ENCODE measurements around the gene ZNF648.

DNA sequence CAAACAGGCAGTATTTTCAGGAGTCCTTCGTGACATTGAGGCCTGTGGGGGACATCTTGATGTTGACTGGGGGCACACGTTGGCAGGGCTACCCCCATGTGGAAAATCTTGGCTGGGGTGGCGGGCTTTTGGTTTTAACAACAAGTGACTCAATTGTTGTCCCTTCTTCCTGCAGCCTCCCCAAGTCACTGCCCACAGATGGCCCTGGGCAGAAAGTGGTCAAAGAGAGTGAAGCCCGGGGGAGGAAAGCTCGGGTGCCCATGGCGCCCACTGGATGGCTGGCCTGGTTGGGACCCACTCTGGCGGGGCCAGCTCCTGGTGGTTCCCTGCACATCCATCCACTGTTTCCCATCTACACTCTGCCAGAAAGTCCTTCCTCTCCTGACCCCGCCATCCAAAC, 24.6 kb upstream of the ZNF648 start:
- TF ChIP-seq, protein P1, sequence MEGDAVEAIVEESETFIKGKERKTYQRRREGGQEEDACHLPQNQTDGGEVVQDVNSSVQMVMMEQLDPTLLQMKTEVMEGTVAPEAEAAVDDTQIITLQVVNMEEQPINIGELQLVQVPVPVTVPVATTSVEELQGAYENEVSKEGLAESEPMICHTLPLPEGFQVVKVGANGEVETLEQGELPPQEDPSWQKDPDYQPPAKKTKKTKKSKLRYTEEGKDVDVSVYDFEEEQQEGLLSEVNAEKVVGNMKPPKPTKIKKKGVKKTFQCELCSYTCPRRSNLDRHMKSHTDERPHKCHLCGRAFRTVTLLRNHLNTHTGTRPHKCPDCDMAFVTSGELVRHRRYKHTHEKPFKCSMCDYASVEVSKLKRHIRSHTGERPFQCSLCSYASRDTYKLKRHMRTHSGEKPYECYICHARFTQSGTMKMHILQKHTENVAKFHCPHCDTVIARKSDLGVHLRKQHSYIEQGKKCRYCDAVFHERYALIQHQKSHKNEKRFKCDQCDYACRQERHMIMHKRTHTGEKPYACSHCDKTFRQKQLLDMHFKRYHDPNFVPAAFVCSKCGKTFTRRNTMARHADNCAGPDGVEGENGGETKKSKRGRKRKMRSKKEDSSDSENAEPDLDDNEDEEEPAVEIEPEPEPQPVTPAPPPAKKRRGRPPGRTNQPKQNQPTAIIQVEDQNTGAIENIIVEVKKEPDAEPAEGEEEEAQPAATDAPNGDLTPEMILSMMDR (IDR thresholded peaks at IDR 0.05), result no peak
- no peak for TF ChIP-seq POLR2AphosphoS5 (IDR thresholded peaks at IDR 0.05)

Data from prostate gland (tissue), 2 donors.